ENCODE measurements around the gene PCBP3.
A peak's percentile ranks its signal among the peaks of the same experiment; 100 is the strongest.

The PCBP3 gene

GRCh38 chr21:45868086-45868485 lies 224.6 kb downstream of the PCBP3 start:
- DNase-seq: no peak

GRCh38 chr21:45868488-45868887 lies 225.0 kb downstream of the PCBP3 start:
- no peak for DNase-seq

- no peak for DNase-seq
Measured at GRCh38 chr21:45869121-45870007, 225.8 kb downstream of the PCBP3 start.

GRCh38 chr21:45870421-45870820 lies 226.9 kb downstream of the PCBP3 start:
- no peak for DNase-seq

GRCh38 chr21:45870851-45871615 lies 227.5 kb downstream of the PCBP3 start:
- DNase-seq: no peak

GRCh38 chr21:45871616-45872236 lies 228.2 kb downstream of the PCBP3 start:
- no peak for DNase-seq

- DNase-seq: no peak
Measured at GRCh38 chr21:45872471-45872870, 228.9 kb downstream of the PCBP3 start.

GRCh38 chr21:45872902-45873301 lies 229.4 kb downstream of the PCBP3 start:
- no peak for DNase-seq

GRCh38 chr21:45873418-45873817 lies 229.9 kb downstream of the PCBP3 start:
- DNase-seq: no peak

GRCh38 chr21:45873866-45874265 lies 230.3 kb downstream of the PCBP3 start:
- DNase-seq: no peak

- no peak for DNase-seq
Measured at GRCh38 chr21:45874716-45875415, 231.3 kb downstream of the PCBP3 start.

GRCh38 chr21:45875416-45875760 lies 231.9 kb downstream of the PCBP3 start:
- DNase-seq: no peak

GRCh38 chr21:45875881-45876280 lies 232.4 kb downstream of the PCBP3 start:
- DNase-seq: no peak

- no peak for DNase-seq
Measured at GRCh38 chr21:45876381-45877170, 233.1 kb downstream of the PCBP3 start.

GRCh38 chr21:45877171-45877438 lies 233.6 kb downstream of the PCBP3 start:
- no peak for DNase-seq

- no peak for DNase-seq
Measured at GRCh38 chr21:45877821-45878469, 234.4 kb downstream of the PCBP3 start.

- DNase-seq: peak; percentile 65 to 66
Measured at GRCh38 chr21:45880097-45881068, 236.9 kb downstream of the PCBP3 start.

GRCh38 chr21:45882645-45883044 lies 239.1 kb downstream of the PCBP3 start:
- no peak for DNase-seq

- no peak for DNase-seq
Measured at GRCh38 chr21:45883090-45883489, 239.6 kb downstream of the PCBP3 start.

GRCh38 chr21:45885597-45885929 lies 242.0 kb downstream of the PCBP3 start:
- DNase-seq: no peak
